ENCODE data around the gene ZNF784. TPM values are rescaled to one million over a fixed set of nuclear protein-coding genes. Genes with fewer than 3 reads are reported as not detected.
A peak's percentile ranks its signal among the peaks of the same experiment; 100 is the strongest.

Gene ZNF784
- total RNA-seq, 2 donors from 2014 or later: 6.9 to 9.6 TPM

DNA sequence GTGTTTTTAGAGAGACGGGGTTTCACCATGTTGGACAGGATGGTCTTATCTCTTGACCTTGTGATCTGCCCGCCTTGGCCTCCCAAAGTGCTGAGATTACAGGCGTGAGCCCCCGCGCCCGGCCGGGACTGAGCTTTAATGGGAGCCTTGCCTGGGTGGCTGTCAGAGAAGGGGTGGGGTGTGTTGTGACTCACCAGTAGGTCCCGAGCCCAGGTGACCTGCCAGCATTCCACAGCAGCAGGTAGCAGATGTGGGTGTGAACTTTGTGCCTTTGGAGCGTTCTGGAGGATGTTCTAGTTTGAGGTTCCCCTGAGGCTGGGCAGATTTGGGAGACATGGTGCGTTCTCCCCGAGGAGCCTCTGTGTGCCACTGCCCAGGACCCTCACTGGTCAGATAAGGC lies 43.6 kb upstream of the ZNF784 start:
- peaks cover 19 to 54% of the 10 kb centered on the region in 2 donors for H3K36me3 ChIP-seq (replicated peaks in 1 of 2; ENCODE audit: insufficient read depth in 1 of 2, low read depth in 2 of 2)
- ATAC-seq: peak; percentile 27
- H3K27ac ChIP-seq: peak overlapping the region in 2 of 4 donors; percentile 18 to 26

GRCh38 chr19:55667511-55667910 lies 43.1 kb upstream of the ZNF784 start:
- H3K9me3 ChIP-seq: no peaks in the 10 kb centered on the region
- intact Hi-C loops (cut with DNase I): no loop called here
- ATAC-seq (no peak), DNase-seq (no peak)
- TF ChIP-seq POLR2A (IDR thresholded peaks at IDR 0.05): no peak
- TF ChIP-seq, protein P1, sequence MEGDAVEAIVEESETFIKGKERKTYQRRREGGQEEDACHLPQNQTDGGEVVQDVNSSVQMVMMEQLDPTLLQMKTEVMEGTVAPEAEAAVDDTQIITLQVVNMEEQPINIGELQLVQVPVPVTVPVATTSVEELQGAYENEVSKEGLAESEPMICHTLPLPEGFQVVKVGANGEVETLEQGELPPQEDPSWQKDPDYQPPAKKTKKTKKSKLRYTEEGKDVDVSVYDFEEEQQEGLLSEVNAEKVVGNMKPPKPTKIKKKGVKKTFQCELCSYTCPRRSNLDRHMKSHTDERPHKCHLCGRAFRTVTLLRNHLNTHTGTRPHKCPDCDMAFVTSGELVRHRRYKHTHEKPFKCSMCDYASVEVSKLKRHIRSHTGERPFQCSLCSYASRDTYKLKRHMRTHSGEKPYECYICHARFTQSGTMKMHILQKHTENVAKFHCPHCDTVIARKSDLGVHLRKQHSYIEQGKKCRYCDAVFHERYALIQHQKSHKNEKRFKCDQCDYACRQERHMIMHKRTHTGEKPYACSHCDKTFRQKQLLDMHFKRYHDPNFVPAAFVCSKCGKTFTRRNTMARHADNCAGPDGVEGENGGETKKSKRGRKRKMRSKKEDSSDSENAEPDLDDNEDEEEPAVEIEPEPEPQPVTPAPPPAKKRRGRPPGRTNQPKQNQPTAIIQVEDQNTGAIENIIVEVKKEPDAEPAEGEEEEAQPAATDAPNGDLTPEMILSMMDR (IDR thresholded peaks at IDR 0.05): no peak
- H3K36me3 ChIP-seq (replicated peaks in 1 of 2; ENCODE audit: insufficient read depth in 1 of 2, low read depth in 2 of 2): peaks cover 24 to 58% of the 10 kb centered on the region in 2 donors
- H3K4me3 ChIP-seq: no peak overlapping the region
- H3K27ac ChIP-seq: peak overlapping the region in 1 of 4 donors; percentile 18
- WGBS, 2 donors: 84 to 90% methylated on average over 9 to 12 of the region's 12 CpGs
- H3K4me1 ChIP-seq: peaks cover 11% of the 10 kb centered on the region
- no peaks in the 10 kb centered on the region for H3K27me3 ChIP-seq

More for the DNA sequence above, 43.6 kb upstream of the ZNF784 start:
- DNase-seq: peak in 3 of 4 donors; percentile 39 to 71 (median 59)
- Histone ChIP-seq H3K4me1 (peaks cover 11% of the 10 kb centered on the region), H3K4me3 (no peak overlapping the region), H3K9me3 (no peaks in the 10 kb centered on the region), H3K27me3 (no peaks in the 10 kb centered on the region)
- intact Hi-C loops (cut with DNase I): no loop called here
- TF ChIP-seq, protein P1 (IDR thresholded peaks at IDR 0.05): no peak
- TF ChIP-seq POLR2A (IDR thresholded peaks at IDR 0.05): no peak
- 57% methylated on average over 10 to 11 of the region's 11 CpGs for whole genome bisulfite sequencing, 2 donors

DNA sequence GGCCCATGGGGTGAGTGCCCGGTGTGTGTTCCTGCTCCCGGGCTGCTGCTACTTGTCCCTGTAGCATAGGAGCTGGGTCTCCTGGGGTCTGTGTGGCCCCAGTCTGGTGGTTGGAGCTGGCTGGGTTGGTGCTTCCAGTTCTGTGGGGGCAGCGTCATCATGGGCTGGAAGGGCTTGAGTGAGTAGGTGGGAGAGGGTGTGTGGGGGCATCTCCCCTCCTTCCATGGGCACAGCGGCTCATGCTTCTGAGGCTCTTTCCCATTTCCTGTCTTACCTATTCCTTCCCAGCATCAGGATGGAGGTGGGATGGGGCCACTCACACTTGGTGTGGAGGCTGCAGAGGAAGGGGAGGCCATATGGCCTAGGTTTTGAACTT lies 42.6 kb upstream of the ZNF784 start:
- DNase-seq (no peak), ATAC-seq (no peak)
- H3K9me3 ChIP-seq: no peaks in the 10 kb centered on the region
- H3K36me3 ChIP-seq (replicated peaks in 1 of 2; ENCODE audit: insufficient read depth in 1 of 2, low read depth in 2 of 2): peaks cover 29 to 60% of the 10 kb centered on the region in 2 donors
- H3K27me3 ChIP-seq: no peaks in the 10 kb centered on the region
- H3K27ac ChIP-seq: no peak overlapping the region
- peaks cover 11% of the 10 kb centered on the region for H3K4me1 ChIP-seq
- no peak overlapping the region for H3K4me3 ChIP-seq
- intact Hi-C loops (cut with DNase I): no loop called here
- 86% methylated on average over 4 of the region's 4 CpGs; no CpG with 5 or more reads in 1 of the 2 donors for WGBS, 2 donors
- TF ChIP-seq, protein P1 (IDR thresholded peaks at IDR 0.05): no peak
- TF ChIP-seq POLR2A (IDR thresholded peaks at IDR 0.05): no peak

DNA sequence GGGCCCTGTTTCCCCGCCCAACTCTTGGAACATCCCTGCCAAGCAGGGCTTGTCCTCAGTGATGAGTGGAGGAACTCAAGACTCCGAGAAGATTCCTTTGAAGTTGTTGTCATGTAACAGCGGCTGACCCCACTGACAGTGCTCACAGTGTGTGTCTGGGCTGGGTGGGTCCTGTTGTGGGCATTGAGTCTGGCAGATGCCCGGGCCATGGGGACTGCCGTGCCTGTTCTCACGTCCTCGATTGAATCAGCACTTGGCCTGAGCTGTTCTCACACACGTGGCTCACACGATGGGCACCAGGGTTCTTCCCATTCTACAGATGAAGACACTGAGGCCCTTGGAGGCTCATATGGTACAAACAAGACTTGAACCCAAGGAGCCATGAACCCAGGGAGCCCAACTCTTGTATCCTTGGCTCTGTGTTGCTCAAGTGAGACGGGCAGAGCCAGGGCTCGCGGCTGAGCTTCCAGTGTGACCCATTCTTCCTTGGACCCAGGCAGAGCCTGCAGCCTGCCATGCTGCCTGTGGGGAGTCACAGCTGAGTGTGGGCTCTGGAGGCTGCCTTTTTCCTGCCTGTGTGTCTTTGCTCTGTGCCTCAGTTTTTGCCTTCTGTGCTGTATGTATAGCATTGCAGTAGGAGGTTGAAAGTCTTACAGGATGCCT lies 42.1 kb upstream of the ZNF784 start:
- no peaks in the 10 kb centered on the region for H3K27me3 ChIP-seq
- TF ChIP-seq POLR2A (IDR thresholded peaks at IDR 0.05): no peak
- TF ChIP-seq, protein P1 (IDR thresholded peaks at IDR 0.05): no peak
- peaks cover 11% of the 10 kb centered on the region for H3K4me1 ChIP-seq
- DNase-seq (no peak), ATAC-seq (no peak)
- intact Hi-C loops (cut with DNase I): no loop called here
- H3K4me3 ChIP-seq: no peak overlapping the region
- WGBS, 2 donors: 79 to 93% methylated on average over 5 to 12 of the region's 12 CpGs
- H3K36me3 ChIP-seq (replicated peaks in 1 of 2; ENCODE audit: insufficient read depth in 1 of 2, low read depth in 2 of 2): peaks cover 31 to 65% of the 10 kb centered on the region in 2 donors
- no peak overlapping the region for H3K27ac ChIP-seq
- H3K9me3 ChIP-seq: no peaks in the 10 kb centered on the region
